ENCODE results near the gene CXCL3.

The CXCL3 gene

GRCh38 chr4:74032064-74032463 lies 6.4 kb downstream of the CXCL3 start:
- no peak for DNase-seq (ENCODE audit: low read depth)
- no peak for TF ChIP-seq CTCF (IDR thresholded peaks at IDR 0.05; ENCODE audit: control insufficient read depth, insufficient read depth, low read depth, low read length, missing control alignments)
- no peak overlapping the region for H3K4me3 ChIP-seq (ENCODE audit: control insufficient read depth, low read depth, low read length)

DNA sequence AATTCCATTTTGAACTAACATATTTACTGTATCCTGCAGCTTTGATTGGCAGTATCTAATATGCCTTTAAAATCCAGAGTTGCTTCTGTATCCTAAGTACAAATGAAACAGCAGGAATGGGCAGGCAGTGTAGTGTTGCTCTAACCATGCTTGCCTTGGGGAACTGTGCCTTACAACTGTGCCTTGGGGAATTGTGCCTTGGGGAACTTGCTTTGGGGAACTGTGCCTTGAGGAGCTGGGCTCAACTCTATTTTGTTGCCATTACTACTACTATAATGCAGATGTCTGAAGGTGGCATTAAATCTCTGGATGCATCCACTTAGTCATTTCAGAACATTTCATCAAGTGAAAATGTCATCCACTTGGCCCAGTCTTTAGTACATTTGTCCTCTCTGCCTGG lies 6.9 kb downstream of the CXCL3 start:
- H3K4me3 ChIP-seq (ENCODE audit: control insufficient read depth, low read depth, low read length): no peak overlapping the region
- DNase-seq (ENCODE audit: low read depth): no peak
- no peak for TF ChIP-seq CTCF (IDR thresholded peaks at IDR 0.05; ENCODE audit: control insufficient read depth, insufficient read depth, low read depth, low read length, missing control alignments)

DNA sequence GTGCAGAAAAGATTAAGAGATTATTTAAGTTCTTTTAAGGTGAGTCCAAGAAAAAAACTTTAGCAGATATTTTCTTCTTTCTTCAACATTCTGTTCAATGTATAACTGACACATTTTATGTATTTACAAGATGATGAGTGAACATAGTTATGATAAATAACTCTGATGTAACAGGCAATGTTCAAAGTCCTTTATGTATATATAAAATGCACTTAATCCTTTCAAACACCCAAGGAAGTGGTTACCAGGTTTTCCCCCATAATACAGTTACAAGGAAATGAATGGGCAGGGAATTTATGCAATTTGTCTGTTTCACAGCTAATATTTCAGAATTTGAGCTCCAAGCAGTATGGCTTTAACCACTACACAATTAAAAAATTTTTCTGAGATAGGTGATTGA lies 8.2 kb downstream of the CXCL3 start:
- DNase-seq (ENCODE audit: low read depth): no peak
- TF ChIP-seq CTCF (IDR thresholded peaks at IDR 0.05; ENCODE audit: control insufficient read depth, insufficient read depth, low read depth, low read length, missing control alignments): no peak
- H3K4me3 ChIP-seq (ENCODE audit: control insufficient read depth, low read depth, low read length): no peak overlapping the region

- TF ChIP-seq CTCF (IDR thresholded peaks at IDR 0.05; ENCODE audit: control insufficient read depth, insufficient read depth, low read depth, low read length, missing control alignments): no peak
- no peak for DNase-seq (ENCODE audit: low read depth)
- no peak overlapping the region for H3K4me3 ChIP-seq (ENCODE audit: control insufficient read depth, low read depth, low read length)
Measured at GRCh38 chr4:74028504-74028903, 10.0 kb downstream of the CXCL3 start.

DNA sequence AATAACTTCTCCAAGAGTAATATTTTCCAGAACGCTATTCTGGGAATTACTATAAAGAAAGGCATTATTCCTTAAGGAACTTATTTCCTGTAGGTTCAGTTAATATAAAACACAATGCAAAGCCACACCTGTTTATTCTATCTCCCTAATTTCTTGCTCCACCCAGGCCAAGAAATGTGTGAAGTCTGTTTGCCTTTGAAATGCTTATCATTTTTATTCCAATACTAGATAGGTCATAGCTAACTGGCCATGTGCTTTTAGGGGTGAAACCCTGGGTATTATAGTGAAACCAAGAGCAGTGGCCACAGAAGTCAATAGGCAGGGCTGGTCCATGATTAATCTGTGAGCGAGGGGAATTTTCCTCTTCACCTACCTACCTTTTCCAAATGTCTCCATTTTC lies 14.8 kb downstream of the CXCL3 start:
- TF ChIP-seq CTCF (IDR thresholded peaks at IDR 0.05; ENCODE audit: control insufficient read depth, insufficient read depth, low read depth, low read length, missing control alignments): no peak
- no peak overlapping the region for H3K4me3 ChIP-seq (ENCODE audit: control insufficient read depth, low read depth, low read length)
- DNase-seq (ENCODE audit: low read depth): no peak

GRCh38 chr4:74021601-74022000 lies 16.9 kb downstream of the CXCL3 start:
- no peak overlapping the region for H3K4me3 ChIP-seq (ENCODE audit: control insufficient read depth, low read depth, low read length)
- DNase-seq (ENCODE audit: low read depth): no peak
- no peak for TF ChIP-seq CTCF (IDR thresholded peaks at IDR 0.05; ENCODE audit: control insufficient read depth, insufficient read depth, low read depth, low read length, missing control alignments)

DNA sequence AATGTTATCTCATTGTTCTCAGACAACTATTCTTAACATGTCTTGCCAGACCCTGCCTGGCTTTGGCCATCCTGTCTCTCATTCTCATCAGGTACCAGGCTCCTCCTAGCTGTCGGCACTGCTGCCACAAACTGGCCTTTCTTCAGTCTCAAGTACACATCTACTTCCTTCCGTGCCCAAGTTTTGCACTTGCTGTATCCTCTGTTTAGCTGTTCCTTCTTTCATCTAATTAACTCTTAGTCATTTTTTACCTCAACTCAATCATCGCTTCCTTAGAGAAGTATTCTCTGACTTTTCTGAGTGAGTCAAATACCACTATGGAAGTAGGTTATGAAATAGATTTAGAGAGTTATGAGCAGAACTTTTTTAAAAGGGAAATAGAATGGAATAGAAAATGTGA lies 19.7 kb downstream of the CXCL3 start:
- no peak for TF ChIP-seq CTCF (IDR thresholded peaks at IDR 0.05; ENCODE audit: control insufficient read depth, insufficient read depth, low read depth, low read length, missing control alignments)
- DNase-seq (ENCODE audit: low read depth): no peak
- no peak overlapping the region for H3K4me3 ChIP-seq (ENCODE audit: control insufficient read depth, low read depth, low read length)
